BE2C (cell line): ENCODE results near the gene FAM216A. TPM values are rescaled to one million over a fixed set of nuclear protein-coding genes. Genes with fewer than 3 reads are reported as not detected.
"Not testable (repeated sequence)": the region's sequence is repeated elsewhere in the genome, so short reads cannot be mapped to it uniquely, and the experiment has no call there.

Experiments
- DNase-seq: peaks from one replicate; pipeline ENCODE4 v3.0.0-alpha.2; 2020
- H3K27me3 ChIP-seq: fragments of 250-450 bp; sonication (Bioruptor Pico); 2 replicates; pipeline ENCODE4 v1.5.1; 2020; ENCODE audit warnings: mild to moderate bottlenecking
- H3K36me3 ChIP-seq: fragments of 250-450 bp; sonication (Bioruptor Pico); 2 replicates; pipeline ENCODE4 v1.5.1; 2020; ENCODE audit warnings: mild to moderate bottlenecking
- H3K4me1 ChIP-seq: fragments of 250-450 bp; sonication (Bioruptor Pico); 2 replicates; pipeline ENCODE4 v1.5.1; 2020
- H3K4me3 ChIP-seq: 2 replicates; pipeline ENCODE4 v1.5.1; 2011; ENCODE audit warnings: low read depth, low read length
- H3K9me3 ChIP-seq: fragments of 250-450 bp; sonication (Bioruptor Pico); 2 replicates; pipeline ENCODE4 v1.5.1; 2020
- polyA plus RNA-seq: library from polyadenylated mRNA; unstranded; fragments of >200 nt; gene quantifications from one replicate; pipeline ENCODE4 v1.2.1, GENCODE V29; 2012; ENCODE audit warnings: low read depth, missing spikeins; ENCODE audit not compliant: insufficient read length, insufficient read depth
- TF ChIP-seq, protein P1 (sequence below): IDR thresholded peaks from 2 replicates; pipeline ENCODE4 v1.5.1; 2012; ENCODE audit warnings: mild to moderate bottlenecking, low read depth, low read length

Gene FAM216A, protein sequence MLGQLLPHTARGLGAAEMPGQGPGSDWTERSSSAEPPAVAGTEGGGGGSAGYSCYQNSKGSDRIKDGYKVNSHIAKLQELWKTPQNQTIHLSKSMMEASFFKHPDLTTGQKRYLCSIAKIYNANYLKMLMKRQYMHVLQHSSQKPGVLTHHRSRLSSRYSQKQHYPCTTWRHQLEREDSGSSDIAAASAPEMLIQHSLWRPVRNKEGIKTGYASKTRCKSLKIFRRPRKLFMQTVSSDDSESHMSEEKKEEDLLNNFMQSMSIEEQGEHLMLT
- polyA plus RNA-seq = 21.5 TPM

DNA sequence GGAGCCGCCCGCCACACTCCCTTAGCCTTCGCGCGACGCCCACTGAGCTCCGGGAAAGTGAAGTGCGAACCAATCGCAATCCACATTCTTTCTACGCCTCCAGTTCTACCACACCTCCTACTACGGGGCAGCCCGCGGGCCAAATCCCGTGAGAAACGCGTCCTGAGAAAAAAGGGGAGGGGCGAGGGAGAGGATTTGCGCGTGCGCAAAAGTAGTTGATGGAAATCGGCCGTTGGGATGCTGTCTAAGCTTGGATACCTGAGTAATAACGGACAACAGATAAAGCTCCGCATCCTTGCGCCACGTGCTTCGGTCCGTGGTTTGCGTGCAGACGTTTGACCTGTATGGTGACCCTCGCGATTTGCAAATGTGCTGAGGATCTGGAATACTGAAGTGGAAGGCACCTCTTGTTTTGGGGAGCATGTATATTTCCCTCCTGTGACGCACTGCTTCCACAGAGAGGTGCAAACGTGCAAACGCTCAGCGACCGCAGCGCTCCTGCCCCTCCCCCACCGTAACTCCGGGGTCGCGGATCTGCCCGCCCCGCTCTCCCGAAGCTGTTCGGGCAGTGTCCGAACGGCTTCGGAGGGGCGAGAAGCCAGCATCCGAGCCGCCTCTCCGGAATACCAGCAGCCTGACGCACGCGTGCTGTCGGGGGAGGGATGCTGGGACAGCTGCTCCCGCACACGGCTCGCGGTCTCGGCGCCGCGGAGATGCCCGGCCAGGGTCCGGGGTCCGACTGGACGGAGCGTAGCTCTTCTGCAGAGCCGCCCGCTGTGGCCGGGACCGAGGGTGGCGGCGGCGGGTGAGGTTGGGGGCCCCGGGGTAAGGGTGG lies at the start of gene FAM216A, which contains the start of gene GPN3:
Gene FAM216A, plus strand, starts transcription at position 632 of the 835 bp plus-strand sequence. Its CDS starts 31 bp downstream, at position 663.
Gene GPN3, minus strand, starts transcription at position 44 of the 835 bp plus-strand sequence. CDS start 54 bp downstream, outside the sequence.
- DNase-seq = peak; percentile 97
- no peaks in the 10 kb centered on the region for H3K4me1 ChIP-seq
- H3K27me3 ChIP-seq = no peaks in the 10 kb centered on the region
- H3K4me3 ChIP-seq = peak within 1 kb of the TSS; percentile 92
- H3K36me3 ChIP-seq = peaks cover 16% of the 10 kb centered on the region
- TF ChIP-seq, protein P1, sequence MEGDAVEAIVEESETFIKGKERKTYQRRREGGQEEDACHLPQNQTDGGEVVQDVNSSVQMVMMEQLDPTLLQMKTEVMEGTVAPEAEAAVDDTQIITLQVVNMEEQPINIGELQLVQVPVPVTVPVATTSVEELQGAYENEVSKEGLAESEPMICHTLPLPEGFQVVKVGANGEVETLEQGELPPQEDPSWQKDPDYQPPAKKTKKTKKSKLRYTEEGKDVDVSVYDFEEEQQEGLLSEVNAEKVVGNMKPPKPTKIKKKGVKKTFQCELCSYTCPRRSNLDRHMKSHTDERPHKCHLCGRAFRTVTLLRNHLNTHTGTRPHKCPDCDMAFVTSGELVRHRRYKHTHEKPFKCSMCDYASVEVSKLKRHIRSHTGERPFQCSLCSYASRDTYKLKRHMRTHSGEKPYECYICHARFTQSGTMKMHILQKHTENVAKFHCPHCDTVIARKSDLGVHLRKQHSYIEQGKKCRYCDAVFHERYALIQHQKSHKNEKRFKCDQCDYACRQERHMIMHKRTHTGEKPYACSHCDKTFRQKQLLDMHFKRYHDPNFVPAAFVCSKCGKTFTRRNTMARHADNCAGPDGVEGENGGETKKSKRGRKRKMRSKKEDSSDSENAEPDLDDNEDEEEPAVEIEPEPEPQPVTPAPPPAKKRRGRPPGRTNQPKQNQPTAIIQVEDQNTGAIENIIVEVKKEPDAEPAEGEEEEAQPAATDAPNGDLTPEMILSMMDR = no peak
- no peaks in the 10 kb centered on the region for H3K9me3 ChIP-seq

DNA sequence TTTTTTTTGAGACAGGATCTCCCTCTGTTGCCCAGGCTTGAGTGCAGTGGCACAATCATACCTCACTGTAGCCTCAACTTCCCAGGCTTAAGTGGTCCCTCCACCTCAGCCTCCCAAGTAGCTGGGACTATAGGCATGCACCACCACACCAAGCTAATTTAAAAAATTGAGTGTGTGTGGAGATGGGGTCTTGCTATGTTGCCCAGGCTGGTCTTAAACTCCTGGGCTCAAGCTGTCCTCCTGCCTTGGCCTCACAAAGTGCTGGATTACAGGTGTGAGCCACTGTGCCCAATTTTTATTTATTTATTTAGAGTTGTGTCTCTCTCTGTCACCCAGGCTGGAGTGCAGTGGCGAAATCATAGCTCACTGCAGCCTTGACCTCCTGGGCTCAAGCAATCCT lies 48.0 kb upstream of the FAM216A start:
- H3K36me3 ChIP-seq, H3K4me1 ChIP-seq, H3K9me3 ChIP-seq, H3K4me3 ChIP-seq, DNase-seq, H3K27me3 ChIP-seq: not testable (repeated sequence)

DNA sequence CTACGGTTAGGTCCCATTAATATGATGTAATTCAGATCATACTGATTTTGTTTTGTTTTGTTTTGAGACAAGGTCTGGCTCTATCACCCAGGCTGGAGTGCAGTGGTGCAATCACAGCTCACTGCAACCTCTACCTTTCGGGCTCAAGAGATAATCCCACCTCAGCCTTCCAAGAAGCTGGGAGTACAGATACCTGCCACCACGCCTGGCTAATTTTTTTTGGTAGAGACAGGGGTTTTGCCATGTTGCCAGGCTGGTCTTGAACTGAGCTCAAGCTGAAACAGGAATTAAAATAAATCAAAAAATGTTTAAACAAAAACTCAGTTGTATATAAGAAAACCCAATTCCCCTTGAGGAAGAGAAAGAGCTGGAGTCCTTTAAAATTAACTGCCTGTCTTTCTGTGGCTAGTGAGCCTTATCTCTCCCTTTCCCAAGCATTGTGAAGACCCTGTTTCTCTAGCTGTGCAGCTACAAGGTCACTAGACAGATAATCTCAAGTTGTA lies 47.4 kb upstream of the FAM216A start:
- TF ChIP-seq, protein P1 = no peak
- Histone ChIP-seq H3K27me3 (no peaks in the 10 kb centered on the region), H3K4me3 (no peak overlapping the region), H3K9me3 (no peaks in the 10 kb centered on the region), H3K4me1 (no peaks in the 10 kb centered on the region), H3K36me3 (no peaks in the 10 kb centered on the region)
- no peak for DNase-seq

DNA sequence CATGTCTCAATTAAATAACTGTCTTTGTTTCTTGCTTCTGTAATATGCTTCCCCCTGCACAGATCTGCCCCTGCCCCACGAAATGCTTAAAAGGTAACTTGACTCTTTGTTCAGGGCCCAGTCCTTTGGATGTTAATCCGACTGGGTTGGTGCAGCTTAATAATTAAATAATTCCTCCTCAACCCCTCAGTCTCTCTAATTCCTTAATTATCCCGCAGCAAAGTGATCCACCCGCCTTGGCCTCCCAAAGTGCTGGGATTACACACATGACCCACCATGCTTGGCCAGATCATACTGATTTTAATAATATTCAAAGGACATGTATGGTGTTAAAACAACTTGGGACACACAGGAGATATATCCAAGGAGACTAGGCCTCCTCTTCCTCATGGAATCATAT lies 46.9 kb upstream of the FAM216A start:
- H3K4me3 ChIP-seq = no peak overlapping the region
- H3K4me1 ChIP-seq = no peaks in the 10 kb centered on the region
- no peaks in the 10 kb centered on the region for H3K36me3 ChIP-seq
- TF ChIP-seq, protein P1 = no peak
- no peak for DNase-seq
- H3K9me3 ChIP-seq = no peaks in the 10 kb centered on the region
- H3K27me3 ChIP-seq = no peaks in the 10 kb centered on the region

DNA sequence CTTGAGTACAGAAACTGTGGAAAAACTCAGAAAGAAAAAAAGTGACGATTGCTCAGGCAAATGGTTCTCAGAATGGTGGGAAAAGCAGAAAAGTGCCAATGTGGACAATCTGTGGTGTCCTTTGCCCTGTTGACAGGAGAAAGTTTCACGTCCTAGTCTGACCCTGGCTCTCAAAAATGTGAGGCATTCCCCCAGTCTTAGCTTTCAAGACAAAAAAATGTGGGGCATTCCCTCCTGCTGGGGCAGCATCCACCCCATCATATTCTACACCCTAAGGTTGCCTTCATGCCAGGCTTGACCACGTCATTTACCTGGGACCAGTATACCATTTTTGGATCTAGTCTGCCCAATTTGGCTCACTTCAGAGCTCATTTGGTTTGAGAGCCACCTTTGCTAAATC lies 44.4 kb upstream of the FAM216A start:
- Histone ChIP-seq H3K27me3 (no peaks in the 10 kb centered on the region), H3K36me3 (no peaks in the 10 kb centered on the region), H3K4me3 (no peak overlapping the region), H3K4me1 (no peaks in the 10 kb centered on the region), H3K9me3 (no peaks in the 10 kb centered on the region)
- TF ChIP-seq, protein P1 = no peak
- no peak for DNase-seq

DNA sequence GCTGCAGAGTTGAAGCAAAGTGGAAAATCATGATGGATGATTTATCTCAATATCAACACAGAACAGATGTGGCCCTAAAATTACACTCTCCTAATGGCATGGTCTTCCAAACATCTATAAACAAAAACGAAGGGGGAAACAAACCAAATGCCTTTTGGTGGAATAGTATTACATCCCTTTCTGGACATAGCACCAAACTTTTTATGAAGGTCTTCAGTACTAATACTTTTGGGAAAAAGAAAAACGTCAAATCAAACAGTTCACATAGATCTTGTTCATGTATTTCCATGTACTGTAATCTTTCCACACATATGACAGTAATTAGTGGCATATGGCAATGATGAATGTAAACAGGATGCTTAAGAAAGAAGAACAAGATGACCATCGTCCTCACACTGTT lies 42.2 kb upstream of the FAM216A start:
- DNase-seq = no peak
- no peaks in the 10 kb centered on the region for H3K36me3 ChIP-seq
- H3K4me1 ChIP-seq = no peaks in the 10 kb centered on the region
- TF ChIP-seq, protein P1 = no peak
- no peaks in the 10 kb centered on the region for H3K9me3 ChIP-seq
- H3K27me3 ChIP-seq = no peaks in the 10 kb centered on the region
- H3K4me3 ChIP-seq = no peak overlapping the region

DNA sequence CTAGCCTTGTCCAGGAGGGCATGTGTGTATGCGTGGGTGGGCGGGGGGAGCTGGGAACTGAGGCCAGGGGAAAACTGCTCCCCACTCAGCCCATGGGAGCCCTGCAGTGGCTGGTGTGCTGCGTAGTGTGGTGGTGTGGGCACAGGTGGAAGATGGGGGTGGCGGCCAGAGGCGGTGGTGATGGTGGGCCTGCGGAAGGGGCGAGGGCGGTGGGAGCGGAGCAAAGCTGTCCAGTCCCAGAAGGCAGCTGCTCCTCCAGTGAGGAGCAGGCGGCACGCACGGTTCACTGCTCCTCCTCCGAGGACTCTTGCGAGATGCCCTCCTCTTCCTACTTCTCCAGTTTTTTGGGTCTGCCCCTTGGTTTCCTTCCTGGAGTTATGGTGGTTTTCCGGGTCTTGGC lies 39.0 kb upstream of the FAM216A start:
- not testable (repeated sequence) for H3K9me3 ChIP-seq, H3K27me3 ChIP-seq, H3K36me3 ChIP-seq, H3K4me1 ChIP-seq, H3K4me3 ChIP-seq, DNase-seq
